Retinal pigment epithelial cell (primary cell): ENCODE measurements around the gene CHST9.
"Not testable (repeated sequence)": the region's sequence is repeated elsewhere in the genome, so short reads cannot be mapped to it uniquely, and the experiment has no call there.

Experiments used
- DNase-seq: peaks from one replicate; pipeline ENCODE4 v3.0.0-alpha.2; 2010; ENCODE audit warnings: low read depth
- H3K4me3 ChIP-seq: 2 replicates; pipeline ENCODE4 v1.5.1; 2011; ENCODE audit warnings: mild to moderate bottlenecking, low read length, control low read depth, moderate library complexity
- TF ChIP-seq, protein P1 (sequence below): conservative IDR thresholded peaks from 2 replicates; pipeline ENCODE4 v1.5.1; 2011; ENCODE audit warnings: low read depth, low read length, control low read depth, inconsistent platforms

Gene CHST9

DNA sequence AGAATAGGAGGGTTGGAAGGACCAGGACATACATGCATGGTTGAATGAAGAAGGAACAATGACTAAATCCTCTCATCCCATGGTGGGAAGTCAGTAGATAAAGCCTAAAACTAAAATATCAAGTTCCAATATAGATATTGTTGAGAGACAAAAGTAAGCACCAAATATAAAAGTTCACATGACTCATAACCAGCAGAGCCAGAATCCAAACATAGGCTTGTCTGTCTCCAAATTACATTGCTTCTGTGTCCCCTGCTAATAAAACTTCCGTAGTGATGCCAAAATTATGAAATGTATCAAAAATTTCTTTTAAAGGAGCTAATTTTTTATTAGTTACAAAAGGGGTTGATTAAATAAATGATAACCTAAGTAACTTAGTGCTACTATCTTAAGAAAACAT is 19.7 kb downstream of the CHST9 start:
- no peak overlapping the region for H3K4me3 ChIP-seq
- TF ChIP-seq, protein P1, sequence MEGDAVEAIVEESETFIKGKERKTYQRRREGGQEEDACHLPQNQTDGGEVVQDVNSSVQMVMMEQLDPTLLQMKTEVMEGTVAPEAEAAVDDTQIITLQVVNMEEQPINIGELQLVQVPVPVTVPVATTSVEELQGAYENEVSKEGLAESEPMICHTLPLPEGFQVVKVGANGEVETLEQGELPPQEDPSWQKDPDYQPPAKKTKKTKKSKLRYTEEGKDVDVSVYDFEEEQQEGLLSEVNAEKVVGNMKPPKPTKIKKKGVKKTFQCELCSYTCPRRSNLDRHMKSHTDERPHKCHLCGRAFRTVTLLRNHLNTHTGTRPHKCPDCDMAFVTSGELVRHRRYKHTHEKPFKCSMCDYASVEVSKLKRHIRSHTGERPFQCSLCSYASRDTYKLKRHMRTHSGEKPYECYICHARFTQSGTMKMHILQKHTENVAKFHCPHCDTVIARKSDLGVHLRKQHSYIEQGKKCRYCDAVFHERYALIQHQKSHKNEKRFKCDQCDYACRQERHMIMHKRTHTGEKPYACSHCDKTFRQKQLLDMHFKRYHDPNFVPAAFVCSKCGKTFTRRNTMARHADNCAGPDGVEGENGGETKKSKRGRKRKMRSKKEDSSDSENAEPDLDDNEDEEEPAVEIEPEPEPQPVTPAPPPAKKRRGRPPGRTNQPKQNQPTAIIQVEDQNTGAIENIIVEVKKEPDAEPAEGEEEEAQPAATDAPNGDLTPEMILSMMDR, result no peak
- no peak for DNase-seq

DNA sequence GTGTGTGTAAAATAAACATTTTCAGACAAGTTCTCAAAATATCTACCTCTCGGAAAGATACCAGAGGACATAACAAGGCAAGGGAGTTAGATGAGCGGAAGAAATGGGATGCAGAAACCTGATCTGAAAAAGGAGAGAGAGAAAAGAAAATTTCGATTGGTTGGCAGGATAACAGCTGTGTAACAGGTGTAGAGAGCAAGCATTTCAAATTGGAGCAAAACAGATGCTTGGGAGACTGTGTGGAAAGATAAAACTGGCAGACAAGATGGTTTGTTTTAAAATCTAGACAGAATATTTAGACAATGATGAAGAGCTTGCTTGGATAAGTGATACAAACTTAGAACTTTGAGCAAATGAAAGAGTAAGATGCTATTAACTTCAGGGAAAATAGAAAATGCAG is 20.2 kb downstream of the CHST9 start:
- no peak for DNase-seq
- no peak overlapping the region for H3K4me3 ChIP-seq
- TF ChIP-seq, protein P1, result no peak

- not testable (repeated sequence) for H3K4me3 ChIP-seq, DNase-seq
Measured at GRCh38 chr18:27163197-27163716, 21.9 kb downstream of the CHST9 start.

DNA sequence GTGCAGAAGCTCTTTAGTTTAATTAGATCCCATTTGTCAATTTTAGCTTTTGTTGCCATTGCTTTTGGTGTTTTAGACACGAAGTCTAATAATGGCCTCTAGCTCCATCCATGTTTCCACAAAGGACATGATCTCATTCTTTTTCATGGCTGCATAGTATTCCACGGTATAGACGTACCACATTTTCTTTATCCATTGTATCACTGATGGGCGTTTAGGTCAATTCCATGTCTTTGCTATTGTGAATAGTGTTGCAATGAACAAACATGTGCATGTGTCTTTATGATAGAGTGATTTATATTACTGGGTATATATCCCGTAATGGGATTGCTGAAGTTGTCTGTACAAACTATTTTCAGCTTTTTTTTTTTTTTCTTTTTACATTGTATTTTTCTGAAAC is 35.9 kb downstream of the CHST9 start:
- not testable (repeated sequence) for DNase-seq, H3K4me3 ChIP-seq

- no peak overlapping the region for H3K4me3 ChIP-seq
Measured at GRCh38 chr18:27144672-27145071, 40.4 kb downstream of the CHST9 start.

DNA sequence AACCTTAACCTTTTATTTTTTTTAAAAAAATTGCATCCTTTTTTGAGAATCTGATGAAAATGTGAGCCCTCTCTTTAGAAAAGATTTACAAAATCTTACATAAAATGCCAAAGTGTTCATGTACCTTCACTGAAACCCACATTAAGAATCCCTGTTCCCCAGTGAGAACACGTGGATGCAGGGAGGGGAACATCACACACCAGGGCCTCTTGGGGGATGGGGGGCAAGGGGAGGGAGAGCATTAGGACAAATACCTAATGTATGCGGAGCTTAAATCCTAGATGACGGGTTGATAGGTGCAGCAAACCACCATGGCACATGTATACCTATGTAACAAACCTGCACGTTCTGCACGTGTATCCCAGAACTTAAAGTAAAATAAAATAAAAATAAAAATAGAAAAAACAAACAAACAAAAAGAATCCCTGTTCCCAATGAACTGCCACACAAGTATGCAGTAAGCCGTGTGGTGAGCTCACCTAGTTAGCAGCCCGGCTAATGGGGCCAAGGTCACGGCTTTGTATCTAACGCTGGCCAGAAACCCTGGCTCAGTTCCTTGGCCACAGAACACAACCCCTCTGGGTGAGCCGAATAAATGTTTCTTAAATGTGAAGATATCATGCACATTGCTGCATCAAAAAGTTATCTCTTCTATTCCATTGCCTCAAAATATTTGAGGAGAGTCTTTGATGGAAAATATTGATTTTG is 41.4 kb downstream of the CHST9 start:
- no peak overlapping the region for H3K4me3 ChIP-seq
- peak; percentile 9 for DNase-seq
- TF ChIP-seq, protein P1, result no peak

More at GRCh38 chr18:27144672-27145071, 40.4 kb downstream of the CHST9 start:
- DNase-seq, result no peak
- TF ChIP-seq, protein P1, result no peak

DNA sequence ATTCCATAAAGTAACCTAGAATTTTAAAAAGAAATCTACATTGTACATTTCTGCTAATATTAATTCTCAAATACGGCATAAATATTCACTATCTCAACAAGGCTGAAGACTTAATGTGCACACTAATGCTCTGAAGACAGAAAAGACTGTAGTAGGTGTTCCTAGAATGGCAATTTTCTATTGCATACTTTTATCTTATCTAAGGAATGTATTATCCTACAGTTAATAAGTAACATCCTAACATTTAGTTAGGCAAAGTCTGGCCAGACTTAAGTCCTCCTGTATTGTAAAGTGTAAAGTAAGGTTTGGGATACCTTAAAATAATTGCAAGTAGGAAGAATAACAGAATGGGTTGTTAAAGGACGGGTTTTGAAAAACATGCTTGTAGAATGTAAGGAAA is 42.2 kb downstream of the CHST9 start:
- TF ChIP-seq, protein P1, result no peak
- no peak overlapping the region for H3K4me3 ChIP-seq
- no peak for DNase-seq

- H3K4me3 ChIP-seq, result no peak overlapping the region
- TF ChIP-seq, protein P1, result no peak
- no peak for DNase-seq
Measured at GRCh38 chr18:27141876-27142275, 43.2 kb downstream of the CHST9 start.
